ENCODE results near the gene MAJIN.

DNA sequence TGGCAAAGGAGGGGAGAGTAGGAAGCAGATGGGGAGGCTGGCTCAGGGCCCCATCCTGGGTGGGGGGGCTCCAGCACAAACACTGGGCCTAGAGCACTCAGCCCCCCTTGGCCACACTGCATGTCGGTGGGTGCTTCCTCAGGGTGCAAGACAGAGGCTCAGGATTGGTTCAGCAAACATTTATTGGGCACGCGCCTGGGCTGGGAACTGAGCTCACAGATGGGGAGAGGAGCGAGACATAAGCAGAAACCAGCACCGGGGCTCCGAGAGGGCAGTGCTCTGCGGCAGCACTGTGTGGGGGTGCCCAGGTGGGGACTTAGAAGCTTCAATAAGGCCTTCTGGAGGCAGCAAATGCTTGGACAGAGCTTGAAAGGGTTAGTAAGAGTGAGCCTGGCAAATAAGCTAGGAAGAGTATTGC, 81.4 kb downstream of the MAJIN start:
- TF ChIP-seq POLR2A (IDR thresholded peaks at IDR 0.05; ENCODE audit: low read depth, low read length), result no peak
- no peak for TF ChIP-seq POLR2AphosphoS5 (IDR thresholded peaks at IDR 0.05; ENCODE audit: low read depth, low read length)
